Measurements from ENCODE around the gene TBC1D22A. TPM values are rescaled to one million over a fixed set of nuclear protein-coding genes. Genes with fewer than 3 reads are reported as not detected.

The TBC1D22A gene
- total RNA-seq, 4 donors from 2014 or later: 31.2 to 111 (median 41.8) TPM

- intact Hi-C loops (cut with DNase I; ENCODE audit: low total_unique reads): no loop called here
- in situ Hi-C loops (cut with MboI; ENCODE audit: low pct_ligation_motif_present in 1 of 4, low pct_unique_long_range_greater_than_20kb in 1 of 4, low sequenced_read_pairs in 3 of 4): no loop called here
- no peak for DNase-seq
- H3K36me3 ChIP-seq: peaks cover 0 to 6% (median 3%) of the 10 kb centered on the region in 4 donors
- H3K9me3 ChIP-seq: no peaks in the 10 kb centered on the region
- H3K4me3 ChIP-seq: no peak overlapping the region
- no peaks in the 10 kb centered on the region for H3K27me3 ChIP-seq
- 89 to 93% methylated on average over 6 to 10 of the region's 10 CpGs for WGBS, 2 donors (ENCODE audit: low coverage in 1 of 2)
- no peak overlapping the region for H3K27ac ChIP-seq
- H3K4me1 ChIP-seq: no peaks in the 10 kb centered on the region
- TF ChIP-seq POLR2AphosphoS5 (IDR thresholded peaks at IDR 0.05) (no peak), CTCF (IDR thresholded peaks at IDR 0.05) (no peak), POLR2A (IDR thresholded peaks at IDR 0.05) (no peak), EP300 (IDR thresholded peaks at IDR 0.05; ENCODE audit: low read depth) (no peak)
Measured at GRCh38 chr22:46911346-46911745, 148.9 kb downstream of the TBC1D22A start.

- TF ChIP-seq CTCF (IDR thresholded peaks at IDR 0.05): no peak
- no peak for TF ChIP-seq POLR2A (IDR thresholded peaks at IDR 0.05)
- TF ChIP-seq POLR2AphosphoS5 (IDR thresholded peaks at IDR 0.05): no peak
- TF ChIP-seq EP300 (IDR thresholded peaks at IDR 0.05; ENCODE audit: low read depth): no peak
- intact Hi-C loops (cut with DNase I; ENCODE audit: low total_unique reads) (no loop called here), in situ Hi-C loops (cut with MboI; ENCODE audit: low pct_ligation_motif_present in 1 of 4, low pct_unique_long_range_greater_than_20kb in 1 of 4, low sequenced_read_pairs in 3 of 4) (no loop called here)
- Histone ChIP-seq H3K27me3 (no peaks in the 10 kb centered on the region), H3K36me3 (peaks cover 0 to 6% (median 3%) of the 10 kb centered on the region in 4 donors), H3K9me3 (no peaks in the 10 kb centered on the region), H3K27ac (no peak overlapping the region), H3K4me1 (no peaks in the 10 kb centered on the region), H3K4me3 (no peak overlapping the region)
- DNase-seq: no peak
- WGBS, 2 donors (ENCODE audit: low coverage in 1 of 2): 72 to 79% methylated on average over 3 of the region's 3 CpGs
Measured at GRCh38 chr22:46913351-46913750, 150.9 kb downstream of the TBC1D22A start.

GRCh38 chr22:46914481-46914880 is 152.0 kb downstream of the TBC1D22A start:
- WGBS, 2 donors (ENCODE audit: low coverage in 1 of 2): 70 to 100% methylated on average over 1 to 10 of the region's 10 CpGs
- DNase-seq: no peak
- TF ChIP-seq EP300 (IDR thresholded peaks at IDR 0.05; ENCODE audit: low read depth) (no peak), POLR2AphosphoS5 (IDR thresholded peaks at IDR 0.05) (no peak), CTCF (IDR thresholded peaks at IDR 0.05) (no peak), POLR2A (IDR thresholded peaks at IDR 0.05) (no peak)
- in situ Hi-C loops (cut with MboI; ENCODE audit: low pct_ligation_motif_present in 1 of 4, low pct_unique_long_range_greater_than_20kb in 1 of 4, low sequenced_read_pairs in 3 of 4): no loop called here
- Histone ChIP-seq H3K4me1 (no peaks in the 10 kb centered on the region), H3K27ac (no peak overlapping the region), H3K4me3 (no peak overlapping the region), H3K27me3 (no peaks in the 10 kb centered on the region), H3K9me3 (no peaks in the 10 kb centered on the region), H3K36me3 (peaks cover 0 to 6% (median 3%) of the 10 kb centered on the region in 4 donors)
- intact Hi-C loops (cut with DNase I; ENCODE audit: low total_unique reads): no loop called here

GRCh38 chr22:46914916-46915894 is 152.8 kb downstream of the TBC1D22A start:
- WGBS, 2 donors (ENCODE audit: low coverage in 1 of 2): 89 to 97% methylated on average over 6 to 21 of the region's 21 CpGs
- Histone ChIP-seq H3K36me3 (peaks cover 0 to 6% (median 3%) of the 10 kb centered on the region in 4 donors), H3K9me3 (no peaks in the 10 kb centered on the region), H3K27ac (no peak overlapping the region), H3K27me3 (no peaks in the 10 kb centered on the region), H3K4me1 (no peaks in the 10 kb centered on the region), H3K4me3 (no peak overlapping the region)
- in situ Hi-C loops (cut with MboI; ENCODE audit: low pct_ligation_motif_present in 1 of 4, low pct_unique_long_range_greater_than_20kb in 1 of 4, low sequenced_read_pairs in 3 of 4) (no loop called here), intact Hi-C loops (cut with DNase I; ENCODE audit: low total_unique reads) (no loop called here)
- DNase-seq: no peak
- TF ChIP-seq POLR2A (IDR thresholded peaks at IDR 0.05) (no peak), POLR2AphosphoS5 (IDR thresholded peaks at IDR 0.05) (no peak), CTCF (IDR thresholded peaks at IDR 0.05) (no peak), EP300 (IDR thresholded peaks at IDR 0.05; ENCODE audit: low read depth) (no peak)

Measured in transverse colon (tissue), 4 donors.